Forelimb muscle (tissue), 1 donor: ENCODE results near the gene RNASEL. TPM values are rescaled to one million over a fixed set of nuclear protein-coding genes. Genes with fewer than 3 reads are reported as not detected.
"Not testable (repeated sequence)": the region's sequence is repeated elsewhere in the genome, so short reads cannot be mapped to it uniquely, and the experiment has no call there.

Experiments
- DNase-seq: peaks from one replicate; pipeline ENCODE4 v3.0.0-alpha.2; 2013; ENCODE audit warnings: low read depth
- polyA plus RNA-seq: library from polyadenylated mRNA; unstranded; fragments of 120-200 nt; gene quantifications from one replicate; pipeline ENCODE4 v1.2.1, GENCODE V29; 2013; ENCODE audit not compliant: insufficient read length

The RNASEL gene, protein sequence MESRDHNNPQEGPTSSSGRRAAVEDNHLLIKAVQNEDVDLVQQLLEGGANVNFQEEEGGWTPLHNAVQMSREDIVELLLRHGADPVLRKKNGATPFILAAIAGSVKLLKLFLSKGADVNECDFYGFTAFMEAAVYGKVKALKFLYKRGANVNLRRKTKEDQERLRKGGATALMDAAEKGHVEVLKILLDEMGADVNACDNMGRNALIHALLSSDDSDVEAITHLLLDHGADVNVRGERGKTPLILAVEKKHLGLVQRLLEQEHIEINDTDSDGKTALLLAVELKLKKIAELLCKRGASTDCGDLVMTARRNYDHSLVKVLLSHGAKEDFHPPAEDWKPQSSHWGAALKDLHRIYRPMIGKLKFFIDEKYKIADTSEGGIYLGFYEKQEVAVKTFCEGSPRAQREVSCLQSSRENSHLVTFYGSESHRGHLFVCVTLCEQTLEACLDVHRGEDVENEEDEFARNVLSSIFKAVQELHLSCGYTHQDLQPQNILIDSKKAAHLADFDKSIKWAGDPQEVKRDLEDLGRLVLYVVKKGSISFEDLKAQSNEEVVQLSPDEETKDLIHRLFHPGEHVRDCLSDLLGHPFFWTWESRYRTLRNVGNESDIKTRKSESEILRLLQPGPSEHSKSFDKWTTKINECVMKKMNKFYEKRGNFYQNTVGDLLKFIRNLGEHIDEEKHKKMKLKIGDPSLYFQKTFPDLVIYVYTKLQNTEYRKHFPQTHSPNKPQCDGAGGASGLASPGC
- 2.5 TPM for polyA plus RNA-seq

DNA sequence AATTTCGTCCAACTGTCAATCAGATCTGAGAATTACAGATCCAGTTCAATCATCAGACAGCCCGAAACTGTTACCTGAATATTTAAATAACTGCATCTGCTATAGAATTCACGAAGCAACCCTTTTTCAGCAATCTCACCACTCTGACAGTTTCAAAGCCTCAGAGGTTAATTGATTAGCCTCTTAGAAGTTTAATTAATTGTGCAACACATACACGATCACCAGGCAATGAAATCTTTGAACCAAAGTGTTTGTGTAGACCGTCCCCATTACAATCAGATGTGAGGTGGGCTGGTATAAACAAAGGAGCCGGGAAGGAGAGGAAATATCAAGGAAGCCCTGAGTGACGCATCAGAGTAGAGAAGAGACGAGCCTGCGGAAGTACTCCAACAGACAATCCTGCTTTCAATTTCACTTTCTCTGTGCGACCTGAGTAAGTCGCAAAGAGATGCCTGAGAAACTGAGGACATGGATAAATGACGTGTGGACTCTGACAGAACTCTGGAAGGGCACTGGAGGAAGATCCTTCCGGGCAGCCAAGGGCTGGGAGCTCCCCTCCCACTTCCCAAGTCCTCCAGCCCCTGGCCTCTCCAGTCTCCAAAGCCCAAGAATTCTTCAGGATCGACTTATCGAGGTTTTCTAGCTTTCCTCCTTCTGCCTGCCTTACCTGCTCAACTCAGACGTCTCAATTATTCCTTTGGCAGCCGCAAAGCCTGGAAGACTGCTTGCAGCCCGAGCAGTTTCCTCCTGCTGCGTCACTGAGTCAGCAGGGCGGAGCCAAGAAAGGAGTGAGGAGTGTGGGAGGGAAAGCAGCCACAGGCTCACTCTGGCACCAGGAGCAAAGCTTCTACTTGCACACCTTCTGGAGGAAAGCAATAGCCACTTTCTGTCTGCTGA, at the start of gene RNASEL:
Gene RNASEL, minus strand, starts transcription at position 757 of the 897 bp plus-strand sequence. CDS start 2,450 bp downstream, outside the sequence.
- DNase-seq = peak; percentile 62

DNA sequence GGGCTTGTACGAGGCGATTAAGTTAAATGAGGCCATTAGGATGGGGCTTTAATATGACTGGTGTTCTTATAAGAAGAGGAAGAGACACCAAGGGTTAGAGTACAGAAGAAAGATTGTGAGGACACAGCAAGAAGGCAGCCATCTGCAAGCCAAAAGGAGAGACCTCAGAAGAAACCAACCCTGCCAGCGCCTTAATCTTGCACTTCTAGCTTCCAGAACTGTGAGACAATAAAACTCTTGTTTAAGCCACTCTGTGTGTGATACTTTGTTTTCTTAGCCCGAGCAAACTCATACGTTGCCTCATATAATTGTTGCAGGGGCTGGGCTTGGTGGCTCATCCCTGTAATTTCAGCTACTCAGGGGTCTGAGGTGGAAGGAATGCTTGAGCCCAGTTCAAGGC, 48.7 kb upstream of the RNASEL start:
- no peak for DNase-seq

DNA sequence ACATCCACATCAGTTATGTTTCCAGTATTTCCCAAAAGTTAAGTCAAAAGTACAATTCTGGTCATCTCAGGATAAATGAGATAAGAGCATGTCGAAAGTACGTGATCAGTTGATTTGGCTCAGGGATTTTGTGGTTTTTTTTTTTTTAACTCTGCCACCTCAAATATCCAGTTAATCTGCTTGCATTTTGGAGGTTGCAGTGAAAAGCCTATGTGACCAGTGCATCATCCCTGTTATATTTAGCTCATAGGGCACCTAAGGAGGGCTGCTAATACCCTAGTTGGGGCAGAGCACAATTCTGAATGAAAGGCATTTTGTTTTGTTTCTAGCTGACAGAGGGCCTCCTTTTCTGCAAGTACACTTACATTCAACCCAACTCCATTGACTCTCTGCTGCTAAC, 46.8 kb upstream of the RNASEL start:
- no peak for DNase-seq

DNA sequence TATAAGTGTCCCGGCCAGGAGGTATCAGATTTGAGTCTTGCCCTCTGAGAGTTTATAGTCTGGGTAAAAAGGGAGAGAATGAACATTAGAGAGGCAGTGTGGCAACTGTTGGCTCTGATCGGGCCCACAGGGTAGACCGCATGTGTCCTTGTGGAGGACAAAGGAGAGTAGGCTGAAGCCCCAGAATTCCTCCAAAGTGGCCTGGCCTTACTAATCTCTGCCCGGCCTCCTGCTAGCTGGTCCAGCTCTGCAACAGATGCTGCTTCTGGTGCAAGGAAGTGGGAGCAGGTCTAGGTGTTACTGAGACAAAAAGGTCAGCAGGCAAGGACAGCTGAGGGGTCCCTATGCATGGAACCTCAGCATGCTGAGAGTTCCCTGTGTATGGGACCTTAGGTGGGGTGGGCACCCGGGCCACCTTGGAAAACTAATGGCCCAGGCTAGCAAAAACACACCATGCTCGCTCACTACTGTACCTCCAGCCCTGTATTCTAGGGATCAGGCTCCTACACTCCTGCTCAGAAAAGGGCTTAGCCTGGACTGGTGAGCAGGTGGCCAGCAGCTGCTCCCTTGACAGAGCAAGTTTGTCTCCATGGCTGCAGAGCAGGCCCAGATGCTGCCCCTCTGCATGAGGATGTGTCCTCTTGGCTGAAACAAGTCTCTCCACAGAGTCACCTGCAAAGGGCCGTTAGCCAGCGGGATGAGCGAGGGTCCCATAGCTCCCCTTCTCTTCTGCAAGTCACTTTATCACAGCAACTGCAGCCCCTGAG, 45.4 kb upstream of the RNASEL start:
- DNase-seq = no peak

DNA sequence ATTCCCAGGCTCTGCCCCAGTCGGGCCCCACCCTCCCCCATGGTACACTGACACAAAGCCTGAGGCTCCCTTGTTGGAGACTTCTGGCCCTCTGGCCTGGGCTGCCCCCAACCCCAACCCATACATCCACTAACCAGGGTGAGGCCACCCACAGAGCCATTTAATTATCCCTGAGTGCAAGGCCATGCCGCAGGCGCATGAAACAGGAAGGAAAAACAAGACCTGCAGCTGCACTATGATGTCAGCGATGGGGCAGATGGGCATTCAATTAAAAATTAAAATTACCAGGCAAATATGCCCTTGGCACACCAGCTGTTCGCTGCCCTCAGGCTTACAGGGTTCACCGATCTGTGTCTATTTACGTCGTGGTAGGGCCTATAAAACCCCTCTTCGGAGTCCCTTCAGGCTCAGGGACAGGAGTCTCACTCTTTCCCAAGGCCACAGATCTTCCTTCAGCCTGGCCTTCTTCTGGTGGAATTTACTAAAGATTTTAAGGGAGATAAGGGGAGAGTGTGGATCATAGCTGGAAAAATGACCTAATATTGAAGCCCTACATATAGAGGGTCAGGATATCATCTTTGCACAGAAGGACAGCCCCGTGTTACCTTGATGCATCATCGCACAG, 44.7 kb upstream of the RNASEL start:
- no peak for DNase-seq

DNA sequence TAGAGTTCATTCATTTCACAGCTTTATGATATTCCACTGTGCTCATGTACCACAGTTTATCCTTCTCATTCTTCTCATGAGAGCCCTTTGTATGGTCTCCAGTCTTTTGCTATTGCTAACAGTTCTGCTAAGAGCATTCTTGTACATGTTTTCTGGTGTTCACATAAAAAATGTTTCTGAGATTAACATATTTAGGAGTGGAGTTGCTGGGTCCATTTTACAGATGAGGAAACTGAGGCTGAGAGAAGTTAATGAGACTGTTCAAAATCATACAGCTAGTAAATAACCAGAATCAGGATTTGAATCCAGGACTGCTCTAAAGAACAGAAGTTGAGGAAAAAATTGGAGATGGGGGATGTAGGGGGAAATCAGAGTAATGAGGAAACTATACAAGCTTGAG, 44.0 kb upstream of the RNASEL start:
- no peak for DNase-seq

DNA sequence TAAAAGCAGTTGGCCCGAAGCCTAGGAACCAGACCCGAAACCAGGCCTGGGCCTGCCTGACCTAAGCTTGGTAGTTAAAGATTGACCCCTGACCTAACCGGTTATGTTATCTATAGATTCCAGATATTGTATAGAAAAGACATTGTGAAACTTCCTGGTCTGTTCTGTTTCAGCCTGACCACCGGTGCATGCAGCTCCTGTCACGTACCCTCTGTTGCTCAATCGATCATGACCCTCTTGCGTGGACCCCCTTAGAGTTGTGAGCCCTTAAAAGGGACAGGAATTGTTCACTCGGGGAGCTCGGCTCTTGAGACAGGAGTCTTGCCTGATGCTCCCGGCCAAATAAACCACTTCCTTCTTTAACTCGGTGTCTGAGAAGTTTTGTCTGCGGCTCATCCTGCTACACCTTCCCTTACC, 43.4 kb upstream of the RNASEL start:
- not testable (repeated sequence) for DNase-seq

DNA sequence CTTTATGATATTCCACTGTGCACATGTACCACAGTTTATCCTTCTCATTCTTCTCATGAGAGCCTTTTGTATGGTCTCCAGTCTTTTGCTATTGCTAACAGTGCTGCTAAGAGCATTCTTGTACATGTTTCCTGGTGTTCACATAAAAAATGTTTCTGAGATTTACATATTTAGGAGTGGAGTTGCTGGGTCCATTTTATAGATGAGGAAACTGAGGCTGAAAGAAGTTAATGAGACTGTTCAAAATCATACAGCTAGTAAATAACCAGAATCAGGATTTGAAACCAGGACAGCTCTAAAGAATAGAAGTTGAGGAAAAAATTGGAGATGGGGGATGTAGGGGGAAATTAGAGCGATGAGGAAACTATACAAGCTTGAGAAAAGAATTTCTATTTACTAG, 42.9 kb upstream of the RNASEL start:
- DNase-seq = no peak

DNA sequence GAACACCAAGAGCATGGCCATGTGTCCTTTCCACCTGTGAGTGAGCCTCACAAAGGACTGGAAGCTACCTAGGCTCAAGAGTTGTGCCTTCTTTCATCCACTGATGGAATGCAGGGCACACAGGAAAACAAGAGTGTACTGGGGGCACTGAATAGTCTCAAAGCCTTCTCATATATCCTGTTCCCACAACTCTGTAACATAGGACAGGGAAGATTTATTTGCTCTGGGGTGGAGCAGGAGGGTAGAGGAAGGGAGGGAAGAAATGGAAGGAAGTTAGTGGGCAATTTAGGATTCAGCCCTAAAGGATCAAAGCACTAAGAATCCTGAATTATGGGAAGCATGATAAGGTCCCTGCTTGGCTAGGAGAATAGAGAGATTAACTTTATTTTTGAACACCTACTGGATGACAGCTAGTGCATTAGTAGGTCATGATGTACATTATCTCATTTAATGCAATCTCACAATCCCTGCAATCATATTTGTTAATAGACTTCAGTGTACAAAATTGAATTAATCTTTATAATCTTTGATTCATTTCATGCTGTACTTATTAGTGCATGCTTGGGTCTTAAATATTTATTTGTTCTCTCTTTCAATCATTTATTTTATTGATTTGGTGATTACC, 42.1 kb upstream of the RNASEL start:
- no peak for DNase-seq

DNA sequence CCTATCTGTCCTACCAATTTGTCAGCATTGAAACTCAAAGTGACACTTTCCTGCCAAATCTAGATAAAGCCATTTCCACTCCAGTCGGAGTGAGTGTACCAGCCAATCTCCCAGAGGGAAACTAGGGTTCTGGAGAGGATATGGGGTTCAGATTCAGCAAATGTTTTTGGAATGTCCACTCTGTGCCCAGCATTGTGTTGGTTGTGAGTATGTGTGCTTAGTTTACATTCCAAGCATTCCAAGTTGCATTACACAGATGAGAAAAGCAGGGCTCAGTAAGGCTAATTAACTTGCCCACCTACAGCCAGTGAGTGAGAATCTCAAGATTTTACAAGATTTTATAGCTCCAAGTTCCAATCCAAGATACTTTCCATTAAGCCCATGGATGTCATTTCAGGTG, 41.5 kb upstream of the RNASEL start:
- DNase-seq = no peak

DNA sequence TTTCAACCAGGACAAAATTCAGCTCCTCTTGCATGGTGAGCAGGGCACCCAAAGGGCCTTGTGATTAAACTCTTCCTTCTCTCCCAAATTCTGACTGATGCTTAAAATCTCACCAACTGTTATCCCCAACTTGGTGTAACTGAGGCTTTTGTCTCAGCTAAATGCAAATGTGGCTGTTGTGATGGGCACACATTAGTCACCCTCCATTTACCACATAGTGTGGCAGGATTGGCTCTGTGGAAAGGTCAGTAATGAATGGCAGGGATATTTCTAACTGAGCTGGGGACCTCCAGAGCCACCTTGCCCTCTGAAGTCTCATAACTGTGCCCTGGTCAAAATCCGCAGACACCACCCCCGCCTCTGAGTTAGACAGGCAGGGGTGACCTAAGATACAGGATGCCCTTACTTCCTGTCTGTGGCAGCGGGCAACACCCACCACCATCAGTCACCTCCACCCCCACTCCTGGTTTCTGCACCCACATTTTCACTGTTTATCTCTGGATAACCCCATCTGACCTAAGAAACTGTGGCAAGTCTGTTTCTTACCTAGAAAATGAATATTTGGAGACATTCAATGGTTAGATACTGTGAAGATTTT, 40.5 kb upstream of the RNASEL start:
- no peak for DNase-seq

DNA sequence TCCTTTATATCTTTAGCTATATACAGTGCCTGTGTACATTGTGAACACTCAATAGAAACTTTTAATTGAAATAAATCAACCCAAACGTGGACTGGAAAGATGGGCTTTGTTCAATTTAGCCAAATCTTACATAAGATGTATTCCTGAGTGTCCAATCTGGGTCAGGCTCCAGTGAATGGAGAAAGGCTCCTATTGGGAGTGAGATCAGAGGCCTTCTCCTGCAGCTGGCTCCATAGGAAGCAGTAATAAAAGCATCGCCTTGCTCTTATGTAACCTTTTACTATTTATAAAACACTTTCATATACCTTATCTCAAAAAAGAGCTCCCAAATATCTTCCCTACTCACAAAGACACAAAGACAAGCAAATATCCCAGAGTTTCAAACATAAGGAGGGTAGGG, 40.0 kb upstream of the RNASEL start:
- DNase-seq = no peak

DNA sequence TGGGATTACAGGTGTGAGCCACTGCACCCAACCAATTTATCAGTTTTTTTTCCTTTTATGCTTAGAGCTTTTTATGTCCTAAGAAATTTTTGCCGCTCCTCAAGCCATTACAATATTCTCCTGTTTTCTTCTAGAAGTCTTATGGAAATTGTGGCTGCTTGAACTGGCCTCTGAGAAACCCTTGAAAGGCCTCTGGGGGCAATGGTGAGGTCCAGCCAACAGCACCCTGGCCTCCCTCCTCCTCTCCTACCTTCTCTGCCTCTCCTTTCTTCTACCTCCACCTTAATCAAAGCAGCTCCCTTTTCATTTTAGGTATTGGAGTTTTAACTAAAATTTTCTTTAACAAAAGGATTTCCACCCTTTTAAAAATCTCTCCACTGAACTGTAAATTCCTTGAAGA, 39.6 kb upstream of the RNASEL start:
- no peak for DNase-seq

DNA sequence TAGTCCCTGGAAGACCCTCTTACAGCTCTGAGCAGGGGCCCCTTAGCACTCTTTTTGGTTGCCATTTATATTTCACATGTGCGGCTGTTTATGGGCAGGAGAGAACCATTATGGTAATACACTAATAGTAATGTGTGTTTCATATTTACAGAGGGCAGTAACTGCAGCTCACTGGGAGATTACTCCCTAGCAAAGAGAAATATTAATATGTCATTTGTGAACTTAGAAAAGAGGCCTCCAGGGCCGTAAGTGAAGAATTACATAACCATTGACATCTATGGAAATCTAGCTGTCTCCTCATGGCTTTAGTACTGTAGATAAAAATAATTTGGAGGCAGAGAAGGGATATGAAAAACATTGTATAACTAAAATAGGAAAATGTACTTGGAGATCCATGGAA, 38.6 kb upstream of the RNASEL start:
- DNase-seq = no peak

DNA sequence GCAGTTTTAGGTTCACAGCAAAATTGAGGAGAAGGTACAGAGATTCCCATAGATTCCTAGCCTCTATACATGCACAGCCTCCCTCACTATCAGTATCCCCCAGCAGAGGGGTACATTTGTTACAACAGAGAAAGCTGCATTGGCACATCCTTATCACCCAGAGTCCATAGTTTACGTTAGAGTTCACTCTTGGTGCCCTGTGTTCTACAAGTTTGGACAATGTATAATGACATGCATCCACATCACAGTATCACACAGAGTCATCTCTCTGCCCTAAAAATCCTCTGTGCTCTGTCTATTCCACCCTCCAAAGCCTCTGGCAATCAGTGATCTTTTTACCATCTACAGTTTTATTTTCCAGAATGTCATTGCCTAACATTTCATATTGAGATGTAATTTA, 37.5 kb upstream of the RNASEL start:
- DNase-seq = no peak

DNA sequence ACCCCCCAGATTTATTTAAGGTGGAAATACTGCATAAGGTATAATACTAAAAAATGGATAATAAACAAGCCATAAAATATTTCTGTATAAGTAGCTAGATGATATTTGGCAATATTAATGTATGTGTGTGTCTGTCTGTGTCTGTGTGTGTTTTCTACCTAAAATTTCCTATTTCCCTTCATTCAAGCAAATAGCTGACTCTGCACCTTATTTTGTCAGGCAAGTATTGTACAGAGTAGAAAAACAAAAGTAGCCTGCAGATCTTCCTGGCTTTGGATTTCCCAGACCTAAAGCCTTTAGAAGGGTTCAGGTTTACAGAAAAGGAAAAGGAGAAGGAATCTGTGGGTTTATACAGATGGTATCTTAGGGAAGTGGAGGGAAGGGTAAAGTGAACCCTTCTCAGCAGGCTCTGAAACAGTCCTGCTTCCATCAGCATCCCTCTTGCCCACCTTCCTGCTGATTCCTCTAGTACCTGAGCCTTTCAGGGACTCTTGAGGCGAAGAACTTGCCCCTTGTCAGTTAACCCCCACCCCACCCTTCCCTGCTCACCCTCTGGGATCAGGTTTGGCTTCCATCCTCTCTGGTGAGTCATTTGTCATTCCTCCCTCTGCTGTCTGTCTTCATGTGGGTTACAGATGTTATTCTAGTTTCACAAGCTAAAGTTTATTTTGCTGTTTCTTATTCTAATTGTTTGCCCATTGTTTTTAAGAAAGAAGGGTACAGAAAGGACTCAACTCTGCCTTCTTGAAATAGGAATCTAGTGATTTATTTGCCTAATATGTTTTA, 36.9 kb upstream of the RNASEL start:
- DNase-seq = no peak

DNA sequence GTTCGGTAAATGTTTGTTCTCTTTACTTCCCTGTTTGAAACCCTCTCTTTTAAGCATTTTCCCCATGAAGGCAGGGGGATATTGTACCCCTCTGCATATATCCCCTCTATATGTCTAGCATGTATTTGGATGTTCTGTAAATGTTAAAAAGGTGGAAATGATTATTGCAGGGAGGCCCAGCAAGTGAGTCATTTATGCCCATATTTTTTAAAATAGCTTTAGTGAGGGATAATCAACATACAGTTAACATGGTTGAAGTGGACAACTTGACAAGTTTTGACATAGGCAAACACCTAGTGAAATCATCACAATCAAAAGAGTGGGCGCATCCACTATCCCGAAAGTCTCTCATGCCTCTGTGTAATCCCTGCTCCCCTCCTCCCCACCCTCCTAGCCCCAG, 36.0 kb upstream of the RNASEL start:
- DNase-seq = no peak

DNA sequence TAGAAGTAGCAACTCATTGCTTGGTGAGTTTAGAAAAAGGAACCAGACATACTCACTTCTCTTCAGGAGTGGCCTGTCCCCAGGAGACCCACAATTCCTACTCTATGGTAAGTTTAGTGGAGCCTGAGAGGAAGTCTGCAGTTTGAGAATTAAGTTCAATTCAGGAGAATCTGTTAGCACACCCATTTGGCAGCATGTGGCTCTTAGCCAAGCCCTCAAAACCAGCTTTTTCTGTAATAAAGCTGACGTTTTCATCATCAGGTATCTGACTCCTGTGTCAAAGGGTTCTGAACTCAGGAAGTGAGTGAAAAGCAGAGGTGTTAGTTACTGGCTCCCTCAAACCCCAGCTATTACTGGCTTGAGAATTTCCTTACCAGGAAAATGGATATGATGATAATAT, 35.5 kb upstream of the RNASEL start:
- no peak for DNase-seq

DNA sequence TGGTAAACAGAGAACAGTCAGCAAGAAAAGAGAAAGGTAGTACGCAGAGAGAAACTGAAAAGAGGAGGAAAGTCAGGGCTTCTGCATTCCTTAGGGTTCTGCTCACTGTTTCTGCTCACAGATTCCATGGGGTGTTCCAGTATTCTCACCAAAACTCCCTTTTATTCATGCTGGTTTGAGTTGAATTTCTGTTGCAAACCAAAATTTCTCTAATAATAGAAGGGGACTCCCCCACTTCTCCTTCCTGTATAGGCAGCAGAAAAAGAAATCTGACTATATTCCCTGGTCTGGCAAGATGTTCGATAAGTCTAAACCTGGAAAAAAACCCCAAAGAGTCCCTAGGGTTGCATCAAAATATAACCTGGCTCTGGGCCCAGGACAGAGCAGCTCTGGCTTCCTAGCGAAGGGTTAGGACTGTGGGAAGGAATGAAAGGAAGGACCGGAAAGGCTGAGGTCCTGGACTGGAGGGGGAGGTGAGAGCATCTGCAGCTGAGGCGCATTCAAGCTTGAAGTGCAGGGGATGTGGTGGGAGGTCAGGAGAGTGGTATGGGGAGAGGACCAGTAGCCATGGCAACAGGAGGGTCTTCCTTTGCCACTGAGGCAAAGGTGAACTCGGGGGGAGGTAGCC, 34.0 kb upstream of the RNASEL start:
- peak; percentile 67 for DNase-seq
